Activated CD8-positive, alpha-beta memory T cell treated with anti-CD3 and anti-CD28 coated beads, Interleukin-2, amount 50 U/mL, for 24 hours (primary cell): Measurements from ENCODE around the gene SRXN1.
"Not testable (repeated sequence)": the region's sequence is repeated elsewhere in the genome, so short reads cannot be mapped to it uniquely, and the experiment has no call there.

ENCODE experiments used
- DNase-seq: peaks from one replicate; pipeline ENCODE4 v3.0.0-alpha.2; 2020; ENCODE audit errors: extremely low read depth

The SRXN1 gene

DNA sequence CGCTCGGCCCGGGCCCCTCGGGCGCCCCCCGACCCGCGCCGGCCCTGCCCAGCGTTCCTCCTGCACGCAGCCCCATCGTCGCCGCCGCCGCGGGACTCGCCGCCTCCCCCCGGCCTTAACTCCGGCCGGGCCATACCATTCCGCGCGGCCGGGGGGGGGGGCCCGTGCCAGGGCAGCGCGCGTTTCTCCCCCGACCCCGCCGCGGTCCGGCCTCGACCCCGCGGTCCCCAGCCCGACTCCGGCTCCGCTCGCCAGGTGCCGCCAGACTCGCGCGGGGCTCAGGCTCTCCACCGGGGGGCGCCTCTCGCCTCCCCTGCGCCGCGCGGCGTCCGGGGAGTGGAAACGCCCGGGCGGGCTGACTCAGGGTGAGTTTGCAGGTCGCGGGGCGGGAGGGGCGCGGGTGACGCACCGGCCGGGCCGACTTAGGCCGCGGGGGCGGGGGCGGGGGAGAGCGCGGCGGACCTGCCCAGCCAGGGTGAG is at the start of gene SRXN1:
TSS of gene SRXN1 (minus strand) at position 91 of the 480 bp plus-strand sequence. CDS start at position 76, 15 bp downstream.
- peak; percentile 35 for DNase-seq

DNA sequence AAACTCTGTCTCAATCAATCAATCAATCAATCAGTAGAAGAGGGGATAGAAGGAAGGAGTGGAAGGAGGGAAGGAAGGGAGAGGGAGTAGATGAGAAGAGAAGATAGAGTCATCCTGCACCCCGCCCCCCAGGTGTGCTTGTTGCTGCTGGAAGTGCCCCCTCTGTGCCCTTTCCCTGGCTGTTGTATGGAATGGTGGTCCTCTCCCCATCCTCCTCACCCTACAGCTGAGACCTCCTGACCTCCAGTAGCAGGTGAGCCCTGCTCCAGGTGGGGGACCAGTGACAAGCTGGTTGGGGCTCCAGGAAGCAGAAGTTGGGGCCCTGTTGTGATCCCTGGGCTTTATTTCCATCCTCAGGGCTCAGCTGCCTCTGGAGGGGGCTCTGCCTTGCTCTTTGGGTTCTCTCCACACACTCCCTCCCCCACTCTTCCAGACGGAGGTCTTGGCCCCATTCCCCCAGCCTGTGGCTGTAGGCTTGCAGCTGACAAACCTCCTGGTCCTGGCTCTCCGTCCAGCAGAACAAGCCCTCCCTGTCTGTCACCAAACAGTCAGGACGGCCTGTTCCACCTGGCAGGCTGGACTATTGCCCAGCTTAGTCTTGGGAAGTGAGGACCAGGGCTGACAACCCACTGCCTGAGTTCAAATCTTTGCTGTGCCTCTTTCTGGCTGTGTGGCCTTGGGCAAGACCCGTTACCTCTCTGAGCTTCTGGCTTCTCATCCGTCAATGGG is 48.6 kb upstream of the SRXN1 start:
- DNase-seq: no peak

DNA sequence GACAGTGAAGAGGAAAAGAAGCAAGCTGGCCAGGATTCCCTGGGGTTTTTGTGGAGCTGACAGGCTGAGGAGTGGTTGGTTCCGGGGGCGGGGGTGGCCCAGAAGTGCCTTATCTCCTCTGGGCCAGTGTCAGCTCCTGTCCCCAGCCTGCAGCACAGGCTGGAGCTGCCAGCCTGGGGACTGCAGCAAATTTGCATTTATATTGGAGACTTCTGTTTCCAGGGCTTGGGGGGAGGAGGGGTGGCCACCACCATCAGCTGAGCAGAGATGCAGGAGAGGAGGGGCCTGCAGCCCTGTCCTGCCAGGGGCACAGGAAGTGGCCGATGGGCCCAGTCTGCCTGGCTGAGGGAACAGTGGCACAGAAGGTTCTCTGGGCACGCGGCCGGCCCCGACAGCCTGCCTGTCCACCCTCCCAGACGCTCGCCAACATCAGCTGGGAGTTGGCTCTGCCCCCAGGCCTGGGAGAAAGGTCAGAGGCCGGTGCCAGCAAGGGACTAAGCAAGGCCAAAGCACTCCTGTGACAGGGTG is 46.9 kb upstream of the SRXN1 start:
- no peak for DNase-seq

DNA sequence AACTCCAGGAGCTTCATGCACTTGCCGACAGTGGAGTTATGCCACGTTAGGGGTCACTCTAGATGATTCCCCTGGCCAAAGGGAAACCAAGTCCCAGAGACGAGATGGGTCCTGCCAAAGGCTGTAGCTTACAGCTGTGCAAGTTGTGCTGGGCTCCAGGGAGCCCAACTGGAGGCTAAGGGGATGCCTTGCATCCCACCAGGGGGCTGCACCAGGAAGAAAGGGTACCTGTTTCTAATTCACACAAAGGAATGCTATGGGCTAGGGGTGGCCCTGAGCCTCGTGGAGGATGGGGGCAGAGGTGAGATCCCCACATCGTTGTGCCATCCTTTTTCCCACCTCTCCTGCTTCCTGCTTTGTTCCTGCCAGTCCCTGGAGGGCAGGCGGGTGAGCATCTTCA is 46.3 kb upstream of the SRXN1 start:
- no peak for DNase-seq

DNA sequence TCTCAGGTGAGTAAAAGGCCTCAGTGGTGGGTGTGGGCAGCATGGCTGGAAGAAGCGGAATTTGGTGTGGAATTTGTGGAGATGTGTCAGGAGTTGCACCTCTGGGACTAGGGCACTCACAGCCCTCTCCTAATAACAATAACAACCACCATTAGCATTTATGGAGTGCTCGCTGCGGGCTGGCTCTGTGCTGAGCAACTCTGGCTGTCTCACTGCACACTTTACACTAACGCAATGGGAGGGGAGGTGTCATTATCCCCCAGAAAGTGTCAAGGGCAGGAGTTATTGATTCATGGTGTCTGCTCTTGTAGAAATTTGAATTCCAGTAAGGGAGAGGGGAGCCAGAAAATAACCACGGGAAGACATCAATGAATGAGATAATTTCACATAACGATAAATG is 45.3 kb upstream of the SRXN1 start:
- no peak for DNase-seq

DNA sequence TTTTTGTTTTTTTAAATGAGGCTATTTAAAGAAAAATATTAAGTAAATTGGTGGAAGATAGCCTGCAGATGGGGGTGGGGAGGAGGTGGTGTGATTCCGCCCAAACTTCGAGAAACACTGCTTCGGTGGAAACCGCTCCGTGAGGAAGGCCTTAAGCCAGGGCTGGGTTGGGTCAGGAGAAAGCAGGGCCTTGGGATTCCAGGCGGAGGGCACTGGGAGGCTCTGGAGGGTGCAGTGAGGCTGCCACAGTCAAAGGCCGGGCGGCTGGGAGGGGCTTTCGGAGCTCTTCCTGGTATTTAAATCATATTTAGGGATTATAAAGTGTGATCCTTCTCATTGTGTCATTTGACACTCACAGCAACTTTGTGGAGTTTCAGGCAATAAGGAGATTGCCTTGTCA is 44.8 kb upstream of the SRXN1 start:
- DNase-seq: no peak

DNA sequence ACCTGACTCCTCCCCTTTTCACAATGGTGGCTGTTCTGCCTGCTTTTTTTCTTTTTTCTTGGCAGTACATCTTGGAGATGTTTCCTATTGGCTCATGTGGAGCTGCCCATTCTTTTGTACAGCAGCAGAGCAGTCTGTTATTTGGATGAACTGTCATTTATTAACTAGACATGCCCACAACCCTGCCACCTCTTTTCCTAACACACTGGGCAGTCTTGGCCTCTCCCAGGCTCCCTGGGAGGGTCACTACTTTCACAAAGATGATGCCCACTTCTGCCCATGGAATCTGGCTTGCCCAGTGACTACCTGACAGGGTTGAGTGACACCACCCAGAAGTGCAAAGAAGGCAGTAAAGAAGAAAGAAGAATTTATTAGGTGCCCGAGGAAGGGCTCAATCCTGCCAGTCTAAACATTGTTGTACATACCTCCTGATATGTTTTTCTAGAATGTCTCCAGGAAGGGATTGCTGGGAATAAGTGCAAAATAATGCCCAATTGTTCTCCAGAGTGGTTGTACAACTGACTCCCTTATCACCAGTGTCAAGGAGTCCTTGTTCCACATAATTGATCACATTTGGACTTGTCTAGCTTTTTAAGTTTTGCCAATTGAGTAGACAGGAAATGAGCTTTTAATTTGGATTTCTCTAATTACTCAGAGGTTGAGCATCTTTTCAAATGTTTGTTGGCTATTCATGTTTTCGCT is 42.3 kb upstream of the SRXN1 start:
- no peak for DNase-seq

DNA sequence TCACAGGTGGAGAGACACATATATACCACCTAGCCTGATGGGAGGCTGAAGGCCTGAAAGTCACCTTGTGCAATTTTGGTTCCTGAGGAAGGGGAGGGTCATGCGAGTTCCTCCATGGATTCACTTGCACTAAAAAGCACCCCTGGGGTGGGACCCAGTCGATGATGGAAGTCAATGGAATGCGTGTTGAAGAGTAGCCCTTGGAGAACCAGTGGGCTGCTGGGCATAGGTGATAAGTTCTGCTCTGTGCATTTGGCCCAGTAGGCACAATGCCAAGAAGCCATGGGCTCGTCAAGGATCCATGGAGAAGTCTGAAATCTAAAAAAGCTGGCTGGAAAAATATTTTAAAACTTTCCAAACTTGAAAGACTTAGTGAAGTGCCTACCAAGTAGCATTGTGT is 41.5 kb upstream of the SRXN1 start:
- no peak for DNase-seq

DNA sequence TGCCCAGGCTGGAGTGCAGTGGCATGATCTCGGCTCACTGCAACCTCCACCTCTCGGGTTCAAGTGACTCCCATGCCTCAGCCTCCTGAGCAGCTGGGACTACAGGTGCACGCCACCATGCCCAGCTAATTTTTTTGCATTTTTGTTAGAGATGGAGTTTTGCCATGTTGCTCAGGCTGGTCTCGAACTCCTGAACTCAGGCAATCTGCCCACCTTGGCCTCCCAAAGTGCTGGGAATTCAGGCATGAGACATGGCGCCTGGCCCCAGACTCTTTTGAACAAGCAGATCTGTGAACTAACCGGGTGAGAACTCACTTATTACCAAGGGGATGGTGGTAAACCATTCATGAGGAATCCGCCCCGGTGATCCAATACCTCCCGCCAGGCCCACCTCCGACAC is 40.8 kb upstream of the SRXN1 start:
- not testable (repeated sequence) for DNase-seq

DNA sequence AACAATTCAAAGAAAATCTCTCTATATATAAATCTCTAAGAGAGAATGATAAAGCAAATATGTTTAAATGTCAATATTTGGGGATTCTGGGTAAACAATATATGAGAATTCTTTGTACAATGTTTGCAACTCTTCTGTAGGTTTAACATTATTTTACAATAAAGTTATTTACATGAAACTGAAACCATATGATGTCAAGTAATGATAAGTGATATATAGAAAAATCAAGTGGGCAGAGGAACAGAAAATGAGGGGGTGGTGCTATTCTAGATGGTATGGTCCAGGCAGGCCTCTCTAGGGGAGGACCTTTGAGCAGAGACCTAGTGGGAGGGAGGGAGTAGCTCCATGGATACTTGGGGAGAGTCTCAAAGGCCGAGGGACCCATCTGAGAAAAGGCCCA is 39.0 kb upstream of the SRXN1 start:
- DNase-seq: no peak

DNA sequence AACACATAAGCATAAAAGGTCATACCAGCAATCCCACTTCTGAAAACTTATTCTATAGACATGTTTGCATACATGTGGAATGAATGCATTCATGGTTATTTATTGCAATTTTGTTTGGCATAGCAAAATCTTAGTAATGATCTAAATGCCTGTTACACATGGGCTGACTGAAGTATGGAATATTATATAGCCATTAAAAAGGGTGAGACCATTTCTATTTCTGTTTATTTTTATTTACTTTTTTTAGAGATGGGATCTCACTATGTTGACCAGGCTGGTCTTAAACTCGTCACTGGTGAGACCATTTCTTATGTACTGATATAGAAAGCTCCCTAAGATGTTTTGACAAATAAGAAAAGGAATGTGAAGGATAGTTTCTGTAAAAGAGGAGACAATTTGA is 36.9 kb upstream of the SRXN1 start:
- no peak for DNase-seq

DNA sequence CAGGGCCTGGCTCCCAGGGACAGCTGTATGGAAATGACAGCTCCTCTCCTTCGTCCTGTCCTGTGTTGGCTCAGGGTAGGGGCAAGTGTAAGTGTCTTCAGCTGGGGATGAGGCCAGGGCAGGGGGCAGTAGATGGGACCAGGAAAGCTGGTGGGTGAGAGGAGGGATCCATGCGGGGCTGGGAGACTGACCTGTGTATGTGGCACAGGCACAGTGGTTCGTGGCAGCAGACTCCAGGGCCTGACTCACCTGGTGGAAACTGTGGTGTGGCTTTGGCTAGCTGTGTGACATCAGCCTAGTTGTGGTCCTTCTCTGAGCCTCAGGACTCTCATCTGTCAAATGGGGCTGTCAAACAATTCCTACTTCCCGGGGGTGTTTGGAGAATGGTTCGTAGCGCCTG is 36.3 kb upstream of the SRXN1 start:
- no peak for DNase-seq

DNA sequence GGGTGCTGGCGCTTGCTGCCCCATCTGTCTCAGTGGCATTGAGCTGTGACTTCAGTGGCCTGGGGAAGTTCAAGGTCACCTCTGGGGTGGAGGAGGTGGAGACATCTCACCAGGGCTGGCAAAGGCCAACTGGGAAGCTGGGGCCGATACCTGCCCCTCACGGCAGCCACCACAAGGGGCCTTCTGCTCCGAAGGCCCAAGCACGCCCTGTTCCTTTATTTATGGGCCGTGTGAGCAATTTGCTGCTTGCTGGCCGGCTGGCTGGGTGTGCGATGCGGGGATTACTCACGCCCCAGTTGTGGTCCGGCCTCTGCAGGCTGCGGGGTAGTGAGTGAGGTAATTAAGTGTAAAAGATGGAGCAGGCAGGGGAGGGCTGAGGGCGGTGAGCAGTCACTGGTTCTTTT is 35.8 kb upstream of the SRXN1 start:
- no peak for DNase-seq

DNA sequence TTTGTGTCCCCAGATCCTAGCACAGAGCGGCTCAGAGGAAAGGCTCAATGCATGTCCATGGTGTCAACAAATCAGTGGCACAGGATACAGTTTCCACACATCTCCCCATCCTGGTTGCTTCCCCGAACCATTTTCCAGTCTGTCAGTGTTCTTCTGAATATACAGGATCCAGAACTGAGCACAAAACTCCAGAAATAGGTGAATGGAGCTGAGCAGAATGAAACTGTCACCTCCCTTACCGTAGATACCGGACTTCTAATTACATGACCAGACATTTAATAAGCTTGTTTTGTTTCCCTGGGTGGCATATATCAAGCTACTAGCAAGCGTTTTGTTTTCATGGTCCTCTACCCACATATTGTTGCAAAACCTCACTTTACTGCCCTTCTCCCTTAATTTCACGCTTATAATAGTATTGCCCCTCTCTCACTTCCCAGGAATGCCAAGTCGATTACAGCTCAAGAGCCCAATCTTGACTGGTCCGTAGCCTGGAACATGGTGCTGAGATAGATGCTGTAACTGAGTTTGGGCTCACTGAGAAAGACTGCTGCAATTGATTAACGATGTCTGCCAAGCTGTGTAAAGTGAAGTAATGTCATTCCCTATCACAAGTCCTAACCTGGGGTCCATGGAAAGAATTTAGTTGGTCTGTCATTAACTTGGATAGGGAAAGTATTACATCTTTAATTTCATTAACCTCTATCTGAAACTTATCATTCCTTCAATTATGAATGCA is 34.6 kb upstream of the SRXN1 start:
- no peak for DNase-seq

DNA sequence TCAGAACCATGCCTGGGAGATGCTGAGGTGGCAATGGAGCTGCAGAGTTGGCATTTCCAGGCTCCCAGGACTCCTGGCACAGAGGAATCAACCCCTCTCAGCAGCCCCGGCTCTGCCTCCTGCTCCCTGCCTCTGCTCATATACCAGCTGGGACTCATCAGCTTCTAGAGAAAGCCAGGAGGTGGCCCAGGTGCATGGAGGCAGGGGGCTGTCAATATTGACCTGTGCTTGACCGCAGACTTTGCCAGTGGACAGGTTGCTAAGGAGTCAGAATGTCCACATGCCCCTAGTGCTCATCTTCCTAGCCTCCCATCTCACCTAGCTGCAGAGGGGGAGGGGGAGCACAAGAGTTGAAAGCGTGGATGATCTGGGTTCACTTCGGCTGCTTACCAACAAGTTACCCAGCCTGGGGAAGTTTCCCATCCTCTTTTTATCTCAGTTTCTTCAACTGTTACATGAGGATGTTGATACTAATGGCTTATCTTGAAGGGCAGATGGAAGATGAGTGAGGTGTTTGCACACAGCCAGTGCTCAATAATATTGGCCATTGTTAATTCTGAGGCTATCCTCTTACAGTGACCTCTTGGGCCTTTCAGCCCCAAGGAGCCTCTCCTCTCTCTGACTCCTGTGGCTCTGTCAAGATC is 31.8 kb upstream of the SRXN1 start:
- DNase-seq: no peak

DNA sequence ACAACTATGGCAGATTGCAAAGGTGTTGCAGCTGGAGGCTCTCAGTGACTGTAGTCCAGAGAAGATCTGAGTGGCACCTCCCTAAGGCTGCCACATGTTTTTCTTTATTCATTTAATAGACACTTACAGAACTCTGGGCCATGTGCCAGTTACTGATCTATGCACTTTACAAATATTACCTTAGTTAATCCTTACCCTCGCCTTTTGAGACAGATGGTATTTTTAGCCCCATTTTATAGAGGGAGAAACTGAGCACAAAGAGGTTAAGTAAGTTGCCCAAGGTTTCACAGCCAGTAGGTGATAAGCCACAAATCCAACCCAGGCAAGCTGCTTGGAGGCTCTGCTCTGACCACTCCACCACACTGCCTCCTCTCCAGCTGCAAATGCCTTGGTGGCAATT is 29.1 kb upstream of the SRXN1 start:
- DNase-seq: no peak

DNA sequence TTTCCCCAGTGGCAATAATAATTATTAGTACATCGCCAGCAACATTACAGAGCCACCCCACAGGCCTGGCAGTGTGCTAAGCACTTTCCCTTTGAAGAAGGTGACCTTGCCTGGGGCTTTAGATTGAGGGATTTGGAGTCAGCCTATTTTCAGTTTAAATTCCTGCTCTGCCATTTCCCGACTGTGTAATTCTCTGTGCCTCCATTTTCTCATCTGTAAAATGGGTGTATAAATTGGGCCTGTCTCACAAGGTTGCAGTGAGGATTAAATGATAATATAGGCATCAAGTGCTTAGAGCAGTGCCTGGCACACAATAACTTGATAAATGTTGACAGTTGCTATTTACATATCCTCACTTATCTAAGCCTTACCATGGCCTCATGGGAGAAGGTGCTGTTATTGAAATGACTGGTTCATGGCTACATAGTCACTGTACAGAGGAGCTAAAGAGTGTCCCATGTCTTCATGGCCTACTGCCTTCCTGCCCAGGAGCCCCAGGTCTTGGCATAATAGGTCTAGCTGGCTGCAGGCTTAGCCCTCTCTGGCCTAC is 27.7 kb upstream of the SRXN1 start:
- DNase-seq: no peak

DNA sequence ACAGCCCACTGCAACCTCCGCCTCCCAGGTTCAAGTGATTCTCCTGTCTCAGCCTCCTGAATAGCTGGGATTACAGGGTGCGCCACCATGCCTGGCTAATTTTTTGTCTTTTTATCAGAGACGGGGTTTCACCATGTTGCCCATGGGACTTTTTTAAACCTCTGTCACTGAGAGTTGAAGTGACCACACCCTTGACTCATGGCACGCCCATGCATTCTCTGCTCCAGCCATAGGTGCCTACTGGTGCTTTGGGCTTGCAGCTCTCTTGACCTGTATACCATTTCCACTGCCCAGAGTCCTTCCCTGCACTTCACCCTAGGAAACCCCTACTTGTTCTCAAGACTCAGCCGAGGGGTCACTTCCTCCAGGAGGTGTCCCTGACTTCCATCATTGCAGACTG is 25.0 kb upstream of the SRXN1 start:
- DNase-seq: no peak

DNA sequence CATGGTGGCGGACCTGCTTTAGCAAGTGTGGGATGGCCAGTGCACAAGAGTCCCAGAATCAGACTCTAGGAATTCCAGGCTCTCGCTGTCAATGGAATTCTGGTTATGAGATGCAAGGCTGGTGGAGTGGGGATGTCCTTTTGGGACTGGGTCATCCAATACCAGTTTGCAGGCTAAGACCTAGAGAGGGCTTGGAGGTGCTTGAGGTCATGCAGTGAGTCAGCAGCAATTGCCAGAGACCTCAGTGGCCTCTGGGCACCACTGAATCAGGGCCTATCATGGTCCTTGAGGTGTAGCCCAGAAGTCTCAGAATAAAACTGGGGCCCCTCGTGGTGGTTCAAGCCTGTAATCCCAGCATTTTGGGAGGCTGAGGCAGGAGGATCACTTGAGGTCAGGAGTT is 24.0 kb upstream of the SRXN1 start:
- no peak for DNase-seq

DNA sequence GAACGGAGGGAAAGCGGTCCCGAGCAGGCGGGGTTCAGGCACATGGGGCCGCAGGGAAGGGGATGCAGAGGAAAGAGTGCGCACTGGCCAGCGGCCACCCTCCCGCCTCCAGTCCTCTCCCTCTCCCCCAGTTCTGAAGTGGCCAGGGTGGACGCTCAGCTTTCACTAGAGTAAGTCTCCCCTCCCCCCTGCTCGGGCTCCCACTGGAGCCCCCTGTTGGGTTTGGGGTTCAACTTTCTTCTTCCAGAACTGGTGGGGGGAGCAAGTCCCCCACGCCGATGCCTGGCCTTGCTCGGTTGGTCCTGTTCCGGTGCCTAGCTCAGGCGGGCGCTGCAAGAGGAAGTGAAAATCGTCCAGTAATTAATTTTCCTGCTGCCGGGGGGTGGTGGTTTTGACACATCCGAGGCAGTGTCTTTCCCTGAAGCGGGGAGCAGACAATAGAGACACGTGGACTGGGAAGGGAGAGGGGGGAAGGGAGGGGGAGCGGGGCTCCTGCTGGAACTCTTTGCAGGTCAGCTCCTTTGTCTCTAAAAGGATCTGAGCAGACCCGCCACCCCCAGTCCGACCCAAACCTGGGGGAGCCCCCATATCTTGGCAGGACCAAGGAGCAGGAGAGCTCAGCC is 23.4 kb upstream of the SRXN1 start:
- DNase-seq: no peak
